Left lung (tissue), 14 donors: ENCODE results near the gene CMTM3. TPM values are rescaled to one million over a fixed set of nuclear protein-coding genes. Genes with fewer than 3 reads are reported as not detected.

Experiments used
- ATAC-seq: fragments of 200-7000 bp; cut with Tn5 transposase; one replicate; pipeline ENCODE4 v1.9.1; 2020; ENCODE audit warnings: moderate library complexity
- DNase-seq, 4 donors: peaks; one replicate each; pipeline ENCODE4 v3.0.0-alpha.2; 2013 to 2020
- H3K27ac ChIP-seq, 2 donors: fragments of 200-600 bp; sonication (generic) in 1 of 2; one replicate each; pipeline versions ENCODE4 v1.5.0 to v1.8.0; 2020 to 2021
- H3K27me3 ChIP-seq, 2 donors: fragments of 200-600 bp; sonication (generic) in 1 of 2; one replicate each; pipeline versions ENCODE4 v1.5.0 to v1.8.0; 2020 to 2021
- H3K36me3 ChIP-seq, 2 donors: fragments of 200-600 bp; sonication (generic) in 1 of 2; one replicate each; pipeline versions ENCODE4 v1.5.0 to v1.8.0; 2020 to 2021
- H3K4me1 ChIP-seq, 2 donors: fragments of 200-600 bp; one replicate each; pipeline ENCODE4 v1.8.0; 2021
- H3K4me3 ChIP-seq, 2 donors: fragments of 200-600 bp; sonication (generic) in 1 of 2; one replicate each; pipeline versions ENCODE4 v1.5.0 to v1.8.0; 2020 to 2021; ENCODE audit warnings: mild to moderate bottlenecking in 1 of 2
- H3K9me3 ChIP-seq, 2 donors: fragments of 200-600 bp; sonication (generic) in 1 of 2; one replicate each; pipeline versions ENCODE4 v1.5.0 to v1.8.0; 2020 to 2021
- intact Hi-C, 2 donors: fragments of 100-400 bp; cut with DNase I; formaldehyde crosslinking; loops; one replicate each; pipeline versions ENCODE4 v1.11.2 to v1.14.2; 2022
- long read RNA-seq, 12 donors: library from polyadenylated mRNA in 2 of 12; unstranded in 2 of 12; transcript quantifications; one replicate each; pipeline ENCODE4 v2.0.0 and lab custom pipeline, GENCODE V29; 2019 to 2026
- polyA plus RNA-seq, 6 donors: library from polyadenylated mRNA; unstranded; fragments of 120-200 nt; gene quantifications; one replicate each; pipeline ENCODE4 v1.2.1, GENCODE V29; 2013; ENCODE audit not compliant: insufficient read length in 6 of 6
- total RNA-seq, 2 donors: library from RNA; stranded (reverse); fragmentation: NEBNext Ultra II Directional; extraction: Animal tissue kit (Norgen Biotek cat#: 25700); gene quantifications; one replicate each; pipeline ENCODE4 v1.2.1, GENCODE V29; 2021
- TF ChIP-seq, protein P1 (sequence below), 2 donors: fragments of 200-600 bp; sonication (generic) in 1 of 2; IDR thresholded peaks; one replicate each; pipeline versions ENCODE4 v1.5.0 to v1.8.0; 2021; ENCODE audit warnings: antibody characterized with exemption in 2 of 2
- donor health status: DM: no; HTN: yes; CAD: no.
- donor health status: DM: no; HTN: no; CAD: no.

CMTM3 gene
- total RNA-seq (10 to 100 TPM; 42.6 to 51.5 TPM), polyA plus RNA-seq (100 to 1,000 TPM in 2 of 6 donors, 10 to 100 TPM in 4; 80.3 to 102 (median 87.5) TPM)
- long read RNA-seq, donor 1, transcript CMTM3-214 (5 exons, 1,934 nt), result major isoform, 32 of 45 reads
- long read RNA-seq, donor 1, partial matches to known transcripts, result 9 of 45 reads
- long read RNA-seq, donor 1, other reads (novel, unspliced or antisense), result 0 of 45 reads
- long read RNA-seq, donor 2, transcript CMTM3-214 (5 exons, 1,934 nt), result major isoform, 35 of 74 reads
- long read RNA-seq, donor 2, partial matches to known transcripts, result 38 of 74 reads
- long read RNA-seq, donor 2, other reads (novel, unspliced or antisense), result 0 of 74 reads
- long read RNA-seq, donor 3, transcript CMTM3-214 (5 exons, 1,934 nt), result major isoform, 52 of 54 reads
- long read RNA-seq, donor 3, partial matches to known transcripts, result 0 of 54 reads
- long read RNA-seq, donor 3, other reads (novel, unspliced or antisense), result 0 of 54 reads
- long read RNA-seq, donor 4, transcript CMTM3-214 (5 exons, 1,934 nt), result major isoform, 6 of 23 reads
- long read RNA-seq, donor 4, partial matches to known transcripts, result 14 of 23 reads
- long read RNA-seq, donor 4, other reads (novel, unspliced or antisense), result 1 of 23 reads
- long read RNA-seq, donor 5, transcript CMTM3-214 (5 exons, 1,934 nt), result major isoform, 26 of 67 reads
- long read RNA-seq, donor 5, partial matches to known transcripts, result 39 of 67 reads
- long read RNA-seq, donor 5, other reads (novel, unspliced or antisense), result 0 of 67 reads
- long read RNA-seq, donor 6, transcript CMTM3-214 (5 exons, 1,934 nt), result major isoform, 36 of 43 reads
- long read RNA-seq, donor 6, partial matches to known transcripts, result 0 of 43 reads
- long read RNA-seq, donor 6, other reads (novel, unspliced or antisense), result 0 of 43 reads
- long read RNA-seq, donor 7, transcript CMTM3-214 (5 exons, 1,934 nt), result major isoform, 20 of 23 reads
- long read RNA-seq, donor 7, partial matches to known transcripts, result 0 of 23 reads
- long read RNA-seq, donor 7, other reads (novel, unspliced or antisense), result 0 of 23 reads
- long read RNA-seq, donor 8, transcript CMTM3-214 (5 exons, 1,934 nt), result major isoform, 35 of 42 reads
- long read RNA-seq, donor 8, partial matches to known transcripts, result 5 of 42 reads
- long read RNA-seq, donor 8, other reads (novel, unspliced or antisense), result 0 of 42 reads
- long read RNA-seq, donor 9, result 0 reads
- long read RNA-seq, donor 10, transcript CMTM3-214 (5 exons, 1,934 nt), result major isoform, 33 of 39 reads
- long read RNA-seq, donor 10, partial matches to known transcripts, result 0 of 39 reads
- long read RNA-seq, donor 10, other reads (novel, unspliced or antisense), result 1 of 39 reads
- long read RNA-seq, donor 11, result 0 reads
- long read RNA-seq, donor 12, transcript CMTM3-214 (5 exons, 1,934 nt), result major isoform, 26 of 33 reads
- long read RNA-seq, donor 12, partial matches to known transcripts, result 5 of 33 reads
- long read RNA-seq, donor 12, other reads (novel, unspliced or antisense), result 0 of 33 reads

GRCh38 chr16:66604376-66605176 lies at the start of gene CMTM3:
Gene CMTM3, plus strand, starts transcription at chr16:66604704. Its CDS starts 102 bp downstream, at chr16:66604806.
- peaks cover 0 to 14% of the 10 kb centered on the region in 2 donors for H3K27me3 ChIP-seq
- H3K4me1 ChIP-seq, result peaks cover 9 to 46% of the 10 kb centered on the region in 2 donors
- DNase-seq (peak; percentile 60 to 94 (median 76)), ATAC-seq (peak; percentile 70)
- intact Hi-C loops, result loop anchor here in 1 of 2 donors (5.0 to 10.0 kb wide), 2 partner anchors 120 to 197 kb away; no protein-coding TSS in a partner anchor
- H3K27ac ChIP-seq, result peak within 1 kb of the TSS; percentile 93
- peak within 1 kb of the TSS; percentile 87 to 88 for H3K4me3 ChIP-seq
- H3K9me3 ChIP-seq, result peaks cover 0 to 2% of the 10 kb centered on the region in 2 donors
- TF ChIP-seq, protein P1, sequence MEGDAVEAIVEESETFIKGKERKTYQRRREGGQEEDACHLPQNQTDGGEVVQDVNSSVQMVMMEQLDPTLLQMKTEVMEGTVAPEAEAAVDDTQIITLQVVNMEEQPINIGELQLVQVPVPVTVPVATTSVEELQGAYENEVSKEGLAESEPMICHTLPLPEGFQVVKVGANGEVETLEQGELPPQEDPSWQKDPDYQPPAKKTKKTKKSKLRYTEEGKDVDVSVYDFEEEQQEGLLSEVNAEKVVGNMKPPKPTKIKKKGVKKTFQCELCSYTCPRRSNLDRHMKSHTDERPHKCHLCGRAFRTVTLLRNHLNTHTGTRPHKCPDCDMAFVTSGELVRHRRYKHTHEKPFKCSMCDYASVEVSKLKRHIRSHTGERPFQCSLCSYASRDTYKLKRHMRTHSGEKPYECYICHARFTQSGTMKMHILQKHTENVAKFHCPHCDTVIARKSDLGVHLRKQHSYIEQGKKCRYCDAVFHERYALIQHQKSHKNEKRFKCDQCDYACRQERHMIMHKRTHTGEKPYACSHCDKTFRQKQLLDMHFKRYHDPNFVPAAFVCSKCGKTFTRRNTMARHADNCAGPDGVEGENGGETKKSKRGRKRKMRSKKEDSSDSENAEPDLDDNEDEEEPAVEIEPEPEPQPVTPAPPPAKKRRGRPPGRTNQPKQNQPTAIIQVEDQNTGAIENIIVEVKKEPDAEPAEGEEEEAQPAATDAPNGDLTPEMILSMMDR (IDR thresholded peaks at IDR 0.05), result peak; percentile 67 to 87
- H3K36me3 ChIP-seq, result peaks cover 0 to 12% of the 10 kb centered on the region in 2 donors

DNA sequence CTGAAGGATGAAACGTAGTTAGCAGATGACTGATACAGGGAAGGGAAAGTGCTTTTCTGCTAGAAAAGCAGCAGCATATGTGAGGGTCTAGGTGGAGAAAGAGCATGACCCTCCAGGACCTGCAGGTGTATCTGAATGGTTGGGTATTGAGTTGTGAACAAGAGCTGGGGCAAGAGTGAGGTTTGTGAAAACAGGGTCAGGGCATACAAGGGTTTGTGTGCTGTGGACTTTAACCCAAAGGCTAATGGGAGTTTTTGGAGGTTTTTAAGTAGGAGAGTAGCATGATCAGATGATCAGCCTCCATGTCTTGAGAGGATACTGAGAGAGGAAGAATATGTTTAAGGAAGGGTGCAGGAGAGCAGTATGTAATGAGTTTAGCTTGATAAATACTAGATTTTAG lies 44.4 kb upstream of the CMTM3 start:
- Histone ChIP-seq H3K4me1 (peaks cover 0 to 48% of the 10 kb centered on the region in 2 donors), H3K4me3 (no peak overlapping the region), H3K27me3 (no peaks in the 10 kb centered on the region), H3K36me3 (peaks cover 0 to 61% of the 10 kb centered on the region in 2 donors), H3K9me3 (no peaks in the 10 kb centered on the region), H3K27ac (no peak overlapping the region)
- DNase-seq, result no peak
- intact Hi-C loops, result no loop called here
- TF ChIP-seq, protein P1 (IDR thresholded peaks at IDR 0.05), result no peak
- no peak for ATAC-seq

DNA sequence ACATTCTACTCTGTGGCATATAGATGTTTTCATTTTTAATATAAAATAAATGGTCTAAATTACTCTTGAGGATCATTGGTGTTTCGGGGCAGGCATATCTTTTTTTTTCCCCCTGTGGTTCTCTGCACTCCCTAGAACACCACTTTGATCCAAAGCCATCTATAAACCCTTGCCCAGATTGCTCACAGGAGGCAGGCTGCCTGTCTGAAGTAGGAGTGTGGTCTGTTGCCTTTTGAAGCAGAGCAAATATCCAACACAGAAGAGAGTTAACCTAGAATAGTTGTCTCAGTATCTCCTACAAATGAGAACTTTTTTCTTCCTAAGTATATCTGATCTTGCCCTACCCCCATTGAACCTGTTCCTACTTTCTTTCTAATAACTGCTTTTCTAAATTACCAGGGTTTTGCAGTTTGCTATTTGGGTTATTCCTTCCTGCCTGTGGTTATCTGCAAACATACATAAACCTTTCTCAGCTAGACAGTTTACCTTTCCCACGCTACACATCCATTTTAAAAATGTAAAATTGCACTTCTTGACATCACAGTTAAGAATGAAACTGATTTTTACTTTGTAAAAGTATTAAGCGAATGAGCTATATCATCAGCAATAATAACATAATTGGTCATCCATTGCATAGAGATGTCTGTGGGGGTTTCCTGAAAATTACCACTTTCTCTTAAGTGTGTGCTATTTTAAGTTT lies 43.0 kb upstream of the CMTM3 start:
- Histone ChIP-seq H3K27ac (peak overlapping the region in 1 of 2 donors; percentile 33), H3K36me3 (peaks cover 0 to 75% of the 10 kb centered on the region in 2 donors), H3K4me1 (peaks cover 0 to 34% of the 10 kb centered on the region in 2 donors), H3K27me3 (no peaks in the 10 kb centered on the region), H3K4me3 (no peak overlapping the region), H3K9me3 (no peaks in the 10 kb centered on the region)
- intact Hi-C loops, result no loop called here
- DNase-seq (no peak), ATAC-seq (no peak)
- TF ChIP-seq, protein P1 (IDR thresholded peaks at IDR 0.05), result no peak

- peaks cover 0 to 25% of the 10 kb centered on the region in 2 donors for H3K4me1 ChIP-seq
- no peak overlapping the region for H3K4me3 ChIP-seq
- intact Hi-C loops, result no loop called here
- ATAC-seq, result no peak
- H3K27ac ChIP-seq, result no peak overlapping the region
- TF ChIP-seq, protein P1 (IDR thresholded peaks at IDR 0.05), result no peak
- DNase-seq, result no peak
- no peaks in the 10 kb centered on the region for H3K27me3 ChIP-seq
- no peaks in the 10 kb centered on the region for H3K9me3 ChIP-seq
- peaks cover 0 to 78% of the 10 kb centered on the region in 2 donors for H3K36me3 ChIP-seq
Measured at GRCh38 chr16:66562409-66562808, 42.1 kb upstream of the CMTM3 start.
